ENCODE results near the gene RFPL2. TPM values are rescaled to one million over a fixed set of nuclear protein-coding genes. Genes with fewer than 3 reads are reported as not detected.
"Not testable (repeated sequence)": the region's sequence is repeated elsewhere in the genome, so short reads cannot be mapped to it uniquely, and the experiment has no call there.

Gene RFPL2
- total and polyA plus RNA-seq, 4 experiments from 2014 or later: 0.61 to 4.7 (median 2.2) TPM

- Mint-ChIP-seq H3K36me3 (no peaks in the 10 kb centered on the region), H3K27me3 (peaks cover 2 to 4% of the 10 kb centered on the region in 2 donors), H3K9me3 (no peaks in the 10 kb centered on the region), H3K27ac (peak overlapping the region in 1 of 7 donors; percentile 53), H3K4me3 (no peak overlapping the region), H3K4me1 (peaks cover 9 to 17% (median 11%) of the 10 kb centered on the region in 4 donors)
- POLR2A ChIA-PET (ENCODE audit: partially characterized antibody): no interaction called here
- H3K4me1 ChIP-seq (ENCODE audit: insufficient read depth, low read length): no peaks in the 10 kb centered on the region
- DNase-seq: no peak
- no peaks in the 10 kb centered on the region for H3K36me3 ChIP-seq (ENCODE audit: insufficient read depth, low read length)
- CTCF ChIA-PET (ENCODE audit: partially characterized antibody): no interaction called here
- no peaks in the 10 kb centered on the region for H3K27me3 ChIP-seq (ENCODE audit: insufficient read depth, low read length)
- no peaks in the 10 kb centered on the region for H3K9me3 ChIP-seq (ENCODE audit: control insufficient read depth in 1 of 2, low read length in 2 of 2)
- H3K4me3 ChIP-seq (ENCODE audit: low read length in 2 of 2): no peak overlapping the region
- intact Hi-C loops (cut with micrococcal nuclease): no loop called here
- H3K27ac ChIP-seq (ENCODE audit: low read depth, low read length): no peak overlapping the region
Observed at GRCh38 chr22:32164075-32164860, 40.6 kb downstream of the RFPL2 start.

GRCh38 chr22:32160411-32160810 is 44.5 kb downstream of the RFPL2 start:
- H3K36me3 Mint-ChIP-seq; DNase-seq; H3K27ac Mint-ChIP-seq; CTCF ChIA-PET (ENCODE audit: partially characterized antibody); H3K27ac ChIP-seq (ENCODE audit: low read depth, low read length); H3K27me3 ChIP-seq (ENCODE audit: insufficient read depth, low read length); H3K36me3 ChIP-seq (ENCODE audit: insufficient read depth, low read length); POLR2A ChIA-PET (ENCODE audit: partially characterized antibody); H3K4me3 Mint-ChIP-seq; H3K4me1 ChIP-seq (ENCODE audit: insufficient read depth, low read length); intact Hi-C loops (cut with micrococcal nuclease); H3K9me3 ChIP-seq (ENCODE audit: control insufficient read depth in 1 of 2, low read length in 2 of 2); H3K4me3 ChIP-seq (ENCODE audit: low read length in 2 of 2); H3K9me3 Mint-ChIP-seq; H3K27me3 Mint-ChIP-seq: not testable (repeated sequence)
- peaks cover 9 to 17% (median 11%) of the 10 kb centered on the region in 4 donors for H3K4me1 Mint-ChIP-seq

- H3K36me3 Mint-ChIP-seq: no peaks in the 10 kb centered on the region
- H3K4me1 Mint-ChIP-seq: peaks cover 5 to 9% (median 8%) of the 10 kb centered on the region in 4 donors
- H3K4me3 Mint-ChIP-seq: no peak within 1 kb of the TSS
- Histone ChIP-seq H3K36me3 (ENCODE audit: insufficient read depth, low read length) (no peaks in the 10 kb centered on the region), H3K27me3 (ENCODE audit: insufficient read depth, low read length) (no peaks in the 10 kb centered on the region), H3K27ac (ENCODE audit: low read depth, low read length) (no peak within 1 kb of the TSS), H3K4me1 (ENCODE audit: insufficient read depth, low read length) (no peaks in the 10 kb centered on the region), H3K9me3 (ENCODE audit: control insufficient read depth in 1 of 2, low read length in 2 of 2) (no peaks in the 10 kb centered on the region), H3K4me3 (ENCODE audit: low read length in 2 of 2) (no peak within 1 kb of the TSS)
- ChIA-PET POLR2A (ENCODE audit: partially characterized antibody) (no interaction called here), CTCF (ENCODE audit: partially characterized antibody) (interaction anchor here (0.9 to 1.1 kb wide), 2 partner anchors 17 to 43 kb away, joined by 3 read pairs; no protein-coding TSS in a partner anchor)
- no peak within 1 kb of the TSS for H3K27ac Mint-ChIP-seq
- DNase-seq: no peak
- H3K27me3 Mint-ChIP-seq: peaks cover 2 to 7% of the 10 kb centered on the region in 2 donors
- H3K9me3 Mint-ChIP-seq: no peaks in the 10 kb centered on the region
- intact Hi-C loops (cut with micrococcal nuclease): no loop called here
Observed at GRCh38 chr22:32158712-32159533, 46.0 kb downstream of the RFPL2 start, which contains the start of gene C22orf42. Gene C22orf42 (minus strand): TSS chr22:32159303. CDS start chr22:32159215, 88 bp downstream.

- H3K4me1 ChIP-seq (ENCODE audit: insufficient read depth, low read length): peaks cover 12% of the 10 kb centered on the region
- H3K27me3 ChIP-seq (ENCODE audit: insufficient read depth, low read length); H3K4me3 ChIP-seq (ENCODE audit: low read length in 2 of 2); H3K9me3 Mint-ChIP-seq; H3K27ac ChIP-seq (ENCODE audit: low read depth, low read length); H3K36me3 ChIP-seq (ENCODE audit: insufficient read depth, low read length); POLR2A ChIA-PET (ENCODE audit: partially characterized antibody); intact Hi-C loops (cut with micrococcal nuclease); H3K27ac Mint-ChIP-seq; H3K9me3 ChIP-seq (ENCODE audit: control insufficient read depth in 1 of 2, low read length in 2 of 2); H3K27me3 Mint-ChIP-seq; H3K36me3 Mint-ChIP-seq; DNase-seq; H3K4me3 Mint-ChIP-seq: not testable (repeated sequence)
- H3K4me1 Mint-ChIP-seq: peaks cover 9 to 19% (median 12%) of the 10 kb centered on the region in 4 donors
- CTCF ChIA-PET (ENCODE audit: partially characterized antibody): interaction anchor here (0.9 to 1.1 kb wide), 2 partner anchors 16 to 45 kb away, joined by 3 read pairs; no protein-coding TSS in a partner anchor
Observed at GRCh38 chr22:32157632-32158031, 47.2 kb downstream of the RFPL2 start.

- H3K4me3 ChIP-seq (ENCODE audit: low read length in 2 of 2); H3K4me3 Mint-ChIP-seq; H3K27me3 ChIP-seq (ENCODE audit: insufficient read depth, low read length); H3K36me3 ChIP-seq (ENCODE audit: insufficient read depth, low read length); H3K9me3 ChIP-seq (ENCODE audit: control insufficient read depth in 1 of 2, low read length in 2 of 2); H3K36me3 Mint-ChIP-seq; CTCF ChIA-PET (ENCODE audit: partially characterized antibody); H3K9me3 Mint-ChIP-seq; H3K27ac ChIP-seq (ENCODE audit: low read depth, low read length); H3K27ac Mint-ChIP-seq; DNase-seq; H3K27me3 Mint-ChIP-seq; intact Hi-C loops (cut with micrococcal nuclease): not testable (repeated sequence)
- POLR2A ChIA-PET (ENCODE audit: partially characterized antibody): interaction anchor here (0.6 kb wide), 1 partner anchor 115 kb away, joined by 3 read pairs; no protein-coding TSS in a partner anchor
- H3K4me1 ChIP-seq (ENCODE audit: insufficient read depth, low read length): peaks cover 12% of the 10 kb centered on the region
- H3K4me1 Mint-ChIP-seq: peaks cover 10 to 38% (median 23%) of the 10 kb centered on the region in 4 donors
Observed at GRCh38 chr22:32154727-32155126, 50.1 kb downstream of the RFPL2 start.

- peaks cover 11 to 38% (median 23%) of the 10 kb centered on the region in 4 donors for H3K4me1 Mint-ChIP-seq
Observed at GRCh38 chr22:32151641-32152040, 53.2 kb downstream of the RFPL2 start.

GRCh38 chr22:32150647-32151046 is 54.2 kb downstream of the RFPL2 start:
- CTCF ChIA-PET (ENCODE audit: partially characterized antibody): not testable (repeated sequence)

More at GRCh38 chr22:32151641-32152040, 53.2 kb downstream of the RFPL2 start:
- H3K4me3 Mint-ChIP-seq: peak overlapping the region in 2 of 8 donors; percentile 39 to 43
- DNase-seq; H3K27me3 Mint-ChIP-seq; H3K27me3 ChIP-seq (ENCODE audit: insufficient read depth, low read length); H3K4me3 ChIP-seq (ENCODE audit: low read length in 2 of 2); H3K27ac ChIP-seq (ENCODE audit: low read depth, low read length); POLR2A ChIA-PET (ENCODE audit: partially characterized antibody); H3K36me3 Mint-ChIP-seq; H3K9me3 ChIP-seq (ENCODE audit: control insufficient read depth in 1 of 2, low read length in 2 of 2); H3K36me3 ChIP-seq (ENCODE audit: insufficient read depth, low read length); H3K27ac Mint-ChIP-seq; CTCF ChIA-PET (ENCODE audit: partially characterized antibody); intact Hi-C loops (cut with micrococcal nuclease): not testable (repeated sequence)
- peaks cover 12% of the 10 kb centered on the region for H3K4me1 ChIP-seq (ENCODE audit: insufficient read depth, low read length)
- peaks cover 0 to 12% (median 6%) of the 10 kb centered on the region in 8 donors for H3K9me3 Mint-ChIP-seq

More at GRCh38 chr22:32150647-32151046, 54.2 kb downstream of the RFPL2 start:
- DNase-seq; H3K36me3 ChIP-seq (ENCODE audit: insufficient read depth, low read length); H3K9me3 ChIP-seq (ENCODE audit: control insufficient read depth in 1 of 2, low read length in 2 of 2); H3K27ac Mint-ChIP-seq; H3K27me3 Mint-ChIP-seq; H3K27me3 ChIP-seq (ENCODE audit: insufficient read depth, low read length); intact Hi-C loops (cut with micrococcal nuclease); POLR2A ChIA-PET (ENCODE audit: partially characterized antibody); H3K36me3 Mint-ChIP-seq; H3K4me3 ChIP-seq (ENCODE audit: low read length in 2 of 2); H3K27ac ChIP-seq (ENCODE audit: low read depth, low read length): not testable (repeated sequence)
- Mint-ChIP-seq H3K4me1 (peaks cover 11 to 38% (median 23%) of the 10 kb centered on the region in 4 donors), H3K4me3 (peak overlapping the region in 2 of 8 donors; percentile 28 to 30), H3K9me3 (peaks cover 0 to 12% (median 6%) of the 10 kb centered on the region in 8 donors)
- H3K4me1 ChIP-seq (ENCODE audit: insufficient read depth, low read length): peaks cover 12% of the 10 kb centered on the region
